Measurements from ENCODE around the gene TBC1D5.

Gene TBC1D5

DNA sequence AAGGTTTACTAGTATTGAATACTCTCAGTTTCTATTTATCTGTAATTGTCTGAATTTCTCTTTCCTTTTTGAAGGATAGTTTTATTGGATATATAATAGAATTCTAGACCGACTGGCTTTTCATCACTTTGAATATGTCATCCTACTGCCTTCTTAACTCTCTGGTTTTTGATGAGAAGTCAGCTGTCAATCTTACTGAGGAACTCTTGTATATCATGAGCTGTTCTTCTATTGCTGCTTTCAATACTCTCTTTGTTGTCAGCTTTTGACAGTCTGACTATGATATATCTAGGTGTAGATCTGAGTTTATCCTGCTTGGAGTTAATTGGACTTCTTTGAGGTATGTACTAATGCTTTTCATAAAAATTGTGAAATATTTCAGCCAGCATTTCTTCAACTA, 523.8 kb downstream of the TBC1D5 start:
- in situ Hi-C loops (cut with MboI; ENCODE audit: low pct_unique_long_range_greater_than_20kb, low sequenced_read_pairs, unreplicated experiment) = loop anchor here (25.0 kb wide), 1 partner anchor 931 kb away; no protein-coding TSS in a partner anchor

DNA sequence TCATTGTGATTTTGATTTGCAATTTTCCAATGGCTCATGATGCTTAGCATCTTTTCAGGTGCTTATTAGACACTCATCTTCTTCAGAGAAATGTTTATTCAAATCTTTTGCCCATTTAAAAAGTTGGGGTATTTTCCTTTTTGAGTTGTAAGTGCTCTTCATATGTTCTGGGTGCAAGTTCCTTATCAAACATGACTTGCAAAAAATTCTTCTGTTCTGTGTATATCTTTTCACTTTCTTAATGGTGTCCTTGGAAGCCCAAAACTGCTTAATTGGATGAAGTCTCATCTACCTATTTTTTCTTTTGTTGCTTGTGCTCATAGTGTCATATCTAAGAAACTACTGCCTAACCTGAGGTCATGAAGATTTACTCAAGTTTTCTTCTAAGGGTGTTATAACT, 524.8 kb downstream of the TBC1D5 start:
- no peak for DNase-seq (ENCODE audit: low spot score)
- in situ Hi-C loops (cut with MboI; ENCODE audit: low pct_unique_long_range_greater_than_20kb, low sequenced_read_pairs, unreplicated experiment) = loop anchor here (25.0 kb wide), 1 partner anchor 930 kb away; no protein-coding TSS in a partner anchor
- TF ChIP-seq, protein P1, sequence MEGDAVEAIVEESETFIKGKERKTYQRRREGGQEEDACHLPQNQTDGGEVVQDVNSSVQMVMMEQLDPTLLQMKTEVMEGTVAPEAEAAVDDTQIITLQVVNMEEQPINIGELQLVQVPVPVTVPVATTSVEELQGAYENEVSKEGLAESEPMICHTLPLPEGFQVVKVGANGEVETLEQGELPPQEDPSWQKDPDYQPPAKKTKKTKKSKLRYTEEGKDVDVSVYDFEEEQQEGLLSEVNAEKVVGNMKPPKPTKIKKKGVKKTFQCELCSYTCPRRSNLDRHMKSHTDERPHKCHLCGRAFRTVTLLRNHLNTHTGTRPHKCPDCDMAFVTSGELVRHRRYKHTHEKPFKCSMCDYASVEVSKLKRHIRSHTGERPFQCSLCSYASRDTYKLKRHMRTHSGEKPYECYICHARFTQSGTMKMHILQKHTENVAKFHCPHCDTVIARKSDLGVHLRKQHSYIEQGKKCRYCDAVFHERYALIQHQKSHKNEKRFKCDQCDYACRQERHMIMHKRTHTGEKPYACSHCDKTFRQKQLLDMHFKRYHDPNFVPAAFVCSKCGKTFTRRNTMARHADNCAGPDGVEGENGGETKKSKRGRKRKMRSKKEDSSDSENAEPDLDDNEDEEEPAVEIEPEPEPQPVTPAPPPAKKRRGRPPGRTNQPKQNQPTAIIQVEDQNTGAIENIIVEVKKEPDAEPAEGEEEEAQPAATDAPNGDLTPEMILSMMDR (IDR thresholded peaks at IDR 0.05; ENCODE audit: extremely low read depth, insufficient read depth, missing control alignments) = no peak

More for the DNA sequence above, 523.8 kb downstream of the TBC1D5 start:
- TF ChIP-seq, protein P1 (IDR thresholded peaks at IDR 0.05; ENCODE audit: extremely low read depth, insufficient read depth, missing control alignments) = no peak
- DNase-seq (ENCODE audit: low spot score) = no peak

DNA sequence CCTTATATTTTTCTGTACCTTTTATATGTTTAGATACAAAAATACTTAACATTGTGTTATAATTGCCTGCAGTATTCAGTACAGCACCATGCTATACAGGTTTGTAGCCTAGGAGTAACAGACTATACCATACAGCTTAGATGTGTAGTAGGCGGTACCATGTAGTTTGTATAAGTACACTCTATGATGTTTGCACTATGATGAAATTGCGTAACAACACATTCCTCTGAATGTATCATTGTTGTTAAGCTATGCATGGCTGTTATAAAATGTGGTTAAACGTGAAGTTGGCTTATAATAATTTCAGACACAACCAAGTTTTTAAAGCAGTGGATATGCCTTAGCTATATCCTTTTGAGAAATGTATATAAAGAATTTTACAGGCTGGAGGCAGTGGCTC, 529.3 kb downstream of the TBC1D5 start:
- in situ Hi-C loops (cut with MboI; ENCODE audit: low pct_unique_long_range_greater_than_20kb, low sequenced_read_pairs, unreplicated experiment) = loop anchor here (25.0 kb wide), 1 partner anchor 926 kb away; no protein-coding TSS in a partner anchor
- DNase-seq (ENCODE audit: low spot score) = no peak
- TF ChIP-seq, protein P1 (IDR thresholded peaks at IDR 0.05; ENCODE audit: extremely low read depth, insufficient read depth, missing control alignments) = no peak

DNA sequence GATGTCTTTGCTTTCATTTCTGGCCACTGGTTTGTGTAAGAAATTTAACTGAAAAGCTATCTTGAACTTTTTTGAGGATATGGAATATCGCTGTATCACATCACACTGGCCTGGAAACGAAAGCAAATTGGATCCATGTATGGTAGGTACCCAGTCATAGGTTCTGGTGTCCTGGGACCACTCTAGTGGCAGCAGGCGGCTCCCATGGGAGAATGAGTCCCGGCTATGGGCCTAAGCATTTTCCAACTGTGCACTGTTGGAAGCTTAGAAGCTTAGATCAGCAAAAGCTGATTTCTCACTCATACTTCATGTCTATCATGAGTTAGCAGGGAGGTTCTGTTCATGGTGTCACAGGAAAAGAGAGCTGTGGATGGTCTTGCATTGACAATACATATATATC, 534.5 kb downstream of the TBC1D5 start:
- DNase-seq (ENCODE audit: low spot score) = no peak
- TF ChIP-seq, protein P1 (IDR thresholded peaks at IDR 0.05; ENCODE audit: extremely low read depth, insufficient read depth, missing control alignments) = no peak
- in situ Hi-C loops (cut with MboI; ENCODE audit: low pct_unique_long_range_greater_than_20kb, low sequenced_read_pairs, unreplicated experiment) = loop anchor here (25.0 kb wide), 1 partner anchor 921 kb away; no protein-coding TSS in a partner anchor

DNA sequence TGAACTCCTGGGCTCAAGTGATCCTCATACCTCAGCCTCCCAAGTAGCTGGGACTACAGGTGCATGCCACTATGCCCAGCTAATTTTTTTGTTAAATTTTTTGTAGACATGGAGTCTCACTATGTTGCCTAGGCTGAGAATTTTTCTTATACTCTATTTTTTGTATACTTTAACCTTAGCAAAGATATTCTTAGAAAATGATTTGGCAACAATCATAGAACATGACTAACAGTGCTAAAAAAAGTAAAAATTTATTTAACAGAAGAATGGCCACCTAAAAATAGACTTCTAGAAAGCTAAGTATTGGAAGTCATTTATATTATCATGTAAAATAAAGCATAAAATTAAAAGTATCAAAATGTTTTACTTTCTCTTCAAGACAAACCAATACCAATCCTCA, 535.4 kb downstream of the TBC1D5 start:
- TF ChIP-seq, protein P1 (IDR thresholded peaks at IDR 0.05; ENCODE audit: extremely low read depth, insufficient read depth, missing control alignments) = no peak
- DNase-seq (ENCODE audit: low spot score) = no peak
- in situ Hi-C loops (cut with MboI; ENCODE audit: low pct_unique_long_range_greater_than_20kb, low sequenced_read_pairs, unreplicated experiment) = loop anchor here (25.0 kb wide), 1 partner anchor 920 kb away; no protein-coding TSS in a partner anchor

DNA sequence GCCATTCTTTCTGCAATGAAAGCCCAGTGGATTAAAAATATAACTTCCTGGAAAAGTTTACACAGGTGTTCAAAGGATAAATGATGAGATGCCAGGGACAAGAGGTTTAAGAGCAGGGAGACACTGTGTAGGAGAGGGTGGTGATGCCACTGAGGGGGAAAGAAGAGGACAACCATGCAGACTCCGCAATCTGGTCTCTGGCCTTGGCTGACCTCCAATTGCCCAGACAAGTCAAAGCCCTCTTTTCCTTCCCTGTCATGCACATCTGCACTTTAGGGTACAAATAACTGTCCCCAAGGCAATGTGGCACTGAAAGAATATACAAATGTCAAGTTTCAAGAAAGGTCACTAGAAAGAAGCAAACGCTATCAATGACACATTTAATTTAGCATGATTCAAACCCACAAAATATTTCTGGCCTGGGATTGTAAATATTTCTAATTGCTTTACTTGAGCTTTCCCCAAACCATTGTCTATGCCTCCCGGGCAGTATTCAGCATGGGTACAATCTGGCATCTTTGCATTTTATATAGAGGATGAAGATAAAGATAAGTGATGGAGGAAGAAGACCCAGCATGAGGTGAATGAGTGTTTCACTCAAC, 538.3 kb downstream of the TBC1D5 start:
- in situ Hi-C loops (cut with MboI; ENCODE audit: low pct_unique_long_range_greater_than_20kb, low sequenced_read_pairs, unreplicated experiment) = loop anchor here (25.0 kb wide), 1 partner anchor 917 kb away; no protein-coding TSS in a partner anchor
- TF ChIP-seq, protein P1 (IDR thresholded peaks at IDR 0.05; ENCODE audit: extremely low read depth, insufficient read depth, missing control alignments) = no peak

More for the DNA sequence above, 538.3 kb downstream of the TBC1D5 start:
- no peak for DNase-seq (ENCODE audit: low spot score)

Data from GM13977 (cell line).